Activated naive CD4-positive, alpha-beta T cell treated with anti-CD3 and anti-CD28 coated beads, Interleukin-2, amount 10 ng/mL, durations not matched to agents 7 days and 5 days (primary cell): ENCODE measurements around the gene ARHGDIG.
A peak's percentile ranks its signal among the peaks of the same experiment; 100 is the strongest.

ENCODE experiments used
- CTCF ChIA-PET: fragments of 350-600 bp; sonication (Branson Sonifier 250); formaldehyde crosslinking; loops from one replicate; lab custom pipeline; 2021; ENCODE audit warnings: antibody characterized with exemption; lab: Charles Lee
- DNase-seq: peaks from one replicate; pipeline ENCODE4 v3.0.0-alpha.2; 2020
- H3K27ac Mint-ChIP-seq: one replicate; pipeline ENCODE4 v1.8.0; 2021; ENCODE audit warnings: mild to moderate bottlenecking, moderate library complexity, mixed read lengths
- H3K27me3 Mint-ChIP-seq: one replicate; pipeline ENCODE4 v1.8.0; 2021; ENCODE audit warnings: mild to moderate bottlenecking, mixed read lengths
- H3K36me3 Mint-ChIP-seq: one replicate; pipeline ENCODE4 v1.8.0; 2021; ENCODE audit warnings: mixed read lengths
- H3K4me1 Mint-ChIP-seq: one replicate; pipeline ENCODE4 v1.8.0; 2021; ENCODE audit warnings: mixed read lengths
- H3K4me3 Mint-ChIP-seq: one replicate; pipeline ENCODE4 v1.8.0; 2021; ENCODE audit warnings: mild to moderate bottlenecking, moderate library complexity, mixed read lengths
- H3K9me3 Mint-ChIP-seq: one replicate; pipeline ENCODE4 v1.8.0; 2021; ENCODE audit warnings: mixed read lengths

Gene ARHGDIG

GRCh38 chr16:311725-312124 lies 31.3 kb downstream of the ARHGDIG start:
- Mint-ChIP-seq H3K36me3 (peaks cover 13% of the 10 kb centered on the region), H3K4me3 (no peak overlapping the region), H3K4me1 (peaks cover 10% of the 10 kb centered on the region), H3K9me3 (no peaks in the 10 kb centered on the region), H3K27me3 (no peaks in the 10 kb centered on the region), H3K27ac (no peak overlapping the region)
- CTCF ChIA-PET = no interaction called here
- no peak for DNase-seq

DNA sequence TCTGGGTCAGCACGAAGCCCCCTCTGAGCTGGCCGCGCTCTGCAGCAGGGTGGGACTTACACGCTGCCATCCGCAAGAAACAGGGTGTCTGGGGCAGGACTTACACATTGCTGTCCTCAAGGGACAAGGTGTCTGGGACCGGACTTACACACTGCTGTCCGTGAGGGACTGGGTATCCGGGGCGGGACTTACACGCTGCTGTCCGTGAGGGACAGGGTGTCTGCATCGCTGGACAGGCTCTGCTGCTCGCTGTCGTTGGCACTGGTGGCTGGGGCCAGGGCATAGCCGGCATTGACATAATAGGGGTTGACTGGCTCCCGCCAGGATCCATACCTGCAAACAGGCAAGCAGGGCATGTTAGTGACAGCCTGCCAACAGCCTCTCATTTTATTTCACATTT lies 34.0 kb downstream of the ARHGDIG start:
- CTCF ChIA-PET = no interaction called here
- peaks cover 13% of the 10 kb centered on the region for H3K4me1 Mint-ChIP-seq
- H3K36me3 Mint-ChIP-seq = peaks cover 18% of the 10 kb centered on the region
- no peak for DNase-seq
- H3K4me3 Mint-ChIP-seq = no peak overlapping the region
- no peak overlapping the region for H3K27ac Mint-ChIP-seq
- no peaks in the 10 kb centered on the region for H3K27me3 Mint-ChIP-seq
- H3K9me3 Mint-ChIP-seq = no peaks in the 10 kb centered on the region

DNA sequence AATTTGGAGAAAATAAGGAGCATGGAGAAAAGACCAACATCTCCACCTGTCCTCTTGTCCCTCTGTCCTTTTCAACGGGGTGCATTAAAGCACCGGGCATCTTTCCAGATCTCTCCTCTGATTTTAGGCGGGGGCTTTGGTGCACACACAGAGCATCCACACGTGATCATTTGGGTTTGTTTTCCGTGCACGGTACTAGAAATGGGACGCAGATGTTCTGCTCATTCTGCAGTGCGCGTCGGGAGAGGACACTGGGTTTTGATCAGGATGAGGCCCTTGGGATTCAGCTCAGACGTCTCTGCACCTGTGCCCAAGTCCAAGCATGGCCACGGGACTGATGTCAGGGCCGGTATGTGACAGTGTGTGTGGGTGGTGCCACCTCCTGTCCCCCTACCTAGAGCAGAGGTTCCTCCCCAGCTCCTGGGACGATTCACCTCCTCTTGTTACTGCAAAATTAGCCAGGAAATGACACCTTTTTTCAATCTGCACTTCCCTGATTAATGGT lies 34.5 kb downstream of the ARHGDIG start:
- no peaks in the 10 kb centered on the region for H3K27me3 Mint-ChIP-seq
- H3K9me3 Mint-ChIP-seq = no peaks in the 10 kb centered on the region
- no peak overlapping the region for H3K4me3 Mint-ChIP-seq
- H3K4me1 Mint-ChIP-seq = peaks cover 12% of the 10 kb centered on the region
- CTCF ChIA-PET = no interaction called here
- peaks cover 19% of the 10 kb centered on the region for H3K36me3 Mint-ChIP-seq
- H3K27ac Mint-ChIP-seq = no peak overlapping the region
- DNase-seq = no peak

- Mint-ChIP-seq H3K4me3 (no peak overlapping the region), H3K4me1 (peaks cover 19% of the 10 kb centered on the region), H3K9me3 (no peaks in the 10 kb centered on the region), H3K27ac (no peak overlapping the region), H3K27me3 (no peaks in the 10 kb centered on the region), H3K36me3 (peaks cover 19% of the 10 kb centered on the region)
- no peak for DNase-seq
- CTCF ChIA-PET = no interaction called here
Observed at GRCh38 chr16:316741-317464, 36.5 kb downstream of the ARHGDIG start.

DNA sequence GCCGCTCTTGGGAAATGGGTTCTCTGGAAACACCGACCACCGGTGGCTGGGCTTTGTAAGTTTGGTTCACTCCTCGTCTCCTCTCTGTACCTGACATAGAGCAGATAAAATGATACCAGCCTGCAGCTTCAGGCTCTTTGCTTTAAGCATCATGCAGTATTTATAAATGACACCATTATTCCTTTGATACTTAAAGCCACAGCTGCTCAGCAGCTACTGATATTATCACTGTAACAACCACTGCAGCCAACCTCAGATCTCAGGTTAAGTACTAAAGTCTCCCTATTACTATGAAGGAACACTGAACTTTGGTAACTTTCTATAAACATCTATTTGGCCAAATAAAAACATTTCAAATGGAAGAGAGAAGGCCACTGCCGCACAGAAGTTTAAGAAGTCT lies 37.2 kb downstream of the ARHGDIG start:
- H3K27me3 Mint-ChIP-seq = peaks cover 1% of the 10 kb centered on the region
- CTCF ChIA-PET = no interaction called here
- peaks cover 19% of the 10 kb centered on the region for H3K36me3 Mint-ChIP-seq
- H3K4me1 Mint-ChIP-seq = peaks cover 22% of the 10 kb centered on the region
- H3K27ac Mint-ChIP-seq = no peak overlapping the region
- no peaks in the 10 kb centered on the region for H3K9me3 Mint-ChIP-seq
- no peak for DNase-seq
- H3K4me3 Mint-ChIP-seq = no peak overlapping the region

- no peak for DNase-seq
- Mint-ChIP-seq H3K4me3 (no peak overlapping the region), H3K27me3 (peaks cover 7% of the 10 kb centered on the region), H3K36me3 (peaks cover 18% of the 10 kb centered on the region), H3K27ac (no peak overlapping the region), H3K9me3 (no peaks in the 10 kb centered on the region), H3K4me1 (peaks cover 29% of the 10 kb centered on the region)
- CTCF ChIA-PET = no interaction called here
Observed at GRCh38 chr16:318628-319027, 38.2 kb downstream of the ARHGDIG start.

DNA sequence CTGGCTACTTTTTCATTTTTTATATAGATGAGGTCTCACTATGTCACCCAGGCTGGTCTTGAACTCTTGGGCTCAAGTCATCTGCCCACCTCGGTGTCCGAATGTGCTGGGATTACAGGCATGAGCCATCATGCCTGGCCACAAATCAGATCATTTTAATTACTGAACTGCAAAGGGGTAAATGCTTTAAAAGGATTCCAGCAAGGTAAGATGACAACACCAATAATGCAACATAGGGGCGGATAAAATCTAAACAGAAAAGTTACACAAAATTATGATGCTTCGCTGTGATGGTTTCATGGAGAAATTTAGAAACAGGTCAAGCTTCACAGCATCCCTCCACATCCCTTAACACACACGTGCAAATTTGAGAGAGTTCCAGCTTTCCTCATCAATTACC lies 39.8 kb downstream of the ARHGDIG start:
- Mint-ChIP-seq H3K9me3 (no peaks in the 10 kb centered on the region), H3K36me3 (peaks cover 15% of the 10 kb centered on the region), H3K27ac (peak overlapping the region; percentile 9), H3K4me1 (peaks cover 44% of the 10 kb centered on the region), H3K27me3 (peaks cover 23% of the 10 kb centered on the region), H3K4me3 (no peak overlapping the region)
- DNase-seq = no peak
- CTCF ChIA-PET = no interaction called here

- Mint-ChIP-seq H3K27ac (no peak overlapping the region), H3K27me3 (peaks cover 23% of the 10 kb centered on the region), H3K9me3 (no peaks in the 10 kb centered on the region), H3K4me3 (no peak overlapping the region), H3K36me3 (peaks cover 17% of the 10 kb centered on the region), H3K4me1 (peaks cover 56% of the 10 kb centered on the region)
- CTCF ChIA-PET = interaction anchor here (0.7 kb wide), 1 partner anchor 15 kb away, joined by 3 read pairs; no protein-coding TSS in a partner anchor
- no peak for DNase-seq
Observed at GRCh38 chr16:321532-321931, 41.1 kb downstream of the ARHGDIG start.

DNA sequence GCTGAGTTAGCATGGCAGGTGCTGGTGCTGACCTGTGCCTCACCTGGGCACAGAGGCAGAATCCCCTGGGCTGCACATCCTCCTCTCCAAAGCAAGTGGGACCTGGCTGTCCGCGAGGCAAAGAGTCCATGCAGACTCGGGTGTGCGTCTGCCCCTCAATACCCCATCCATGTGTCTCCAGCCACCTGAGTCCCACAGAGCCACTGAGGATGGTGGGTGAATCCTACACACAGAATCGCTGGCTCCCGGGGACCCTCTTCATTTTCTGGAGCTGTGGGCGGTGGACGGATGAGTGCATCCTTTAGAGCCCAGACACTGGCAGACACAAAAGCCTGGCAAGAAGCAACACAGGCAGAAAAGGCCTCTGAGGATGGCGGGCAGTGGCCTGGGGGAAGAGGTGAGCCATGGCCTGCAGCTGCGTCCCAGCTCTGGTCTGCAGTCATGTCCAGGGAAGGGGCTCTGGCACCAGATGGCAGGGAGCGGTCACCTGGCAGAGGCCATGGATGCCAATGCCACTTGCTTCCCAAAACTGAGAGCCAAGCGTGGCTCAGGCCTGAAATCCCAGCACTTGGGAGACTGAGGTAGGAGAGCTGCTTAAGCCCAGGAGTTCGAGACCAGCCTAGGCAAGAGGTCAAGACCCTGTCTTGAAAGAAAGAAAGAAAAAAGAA lies 42.2 kb downstream of the ARHGDIG start:
- no peaks in the 10 kb centered on the region for H3K9me3 Mint-ChIP-seq
- H3K4me1 Mint-ChIP-seq = peaks cover 65% of the 10 kb centered on the region
- no peak overlapping the region for H3K27ac Mint-ChIP-seq
- peaks cover 23% of the 10 kb centered on the region for H3K27me3 Mint-ChIP-seq
- CTCF ChIA-PET = interaction anchor here (0.7 kb wide), 1 partner anchor 14 kb away, joined by 3 read pairs; no protein-coding TSS in a partner anchor
- H3K36me3 Mint-ChIP-seq = peaks cover 16% of the 10 kb centered on the region
- no peak for DNase-seq
- H3K4me3 Mint-ChIP-seq = no peak overlapping the region

- H3K27me3 Mint-ChIP-seq = peaks cover 23% of the 10 kb centered on the region
- H3K27ac Mint-ChIP-seq = peak overlapping the region; percentile 65
- peaks cover 62% of the 10 kb centered on the region for H3K4me1 Mint-ChIP-seq
- no peak overlapping the region for H3K4me3 Mint-ChIP-seq
- CTCF ChIA-PET = no interaction called here
- DNase-seq = no peak
- peaks cover 8% of the 10 kb centered on the region for H3K36me3 Mint-ChIP-seq
- H3K9me3 Mint-ChIP-seq = no peaks in the 10 kb centered on the region
Observed at GRCh38 chr16:324201-324450, 43.7 kb downstream of the ARHGDIG start.

DNA sequence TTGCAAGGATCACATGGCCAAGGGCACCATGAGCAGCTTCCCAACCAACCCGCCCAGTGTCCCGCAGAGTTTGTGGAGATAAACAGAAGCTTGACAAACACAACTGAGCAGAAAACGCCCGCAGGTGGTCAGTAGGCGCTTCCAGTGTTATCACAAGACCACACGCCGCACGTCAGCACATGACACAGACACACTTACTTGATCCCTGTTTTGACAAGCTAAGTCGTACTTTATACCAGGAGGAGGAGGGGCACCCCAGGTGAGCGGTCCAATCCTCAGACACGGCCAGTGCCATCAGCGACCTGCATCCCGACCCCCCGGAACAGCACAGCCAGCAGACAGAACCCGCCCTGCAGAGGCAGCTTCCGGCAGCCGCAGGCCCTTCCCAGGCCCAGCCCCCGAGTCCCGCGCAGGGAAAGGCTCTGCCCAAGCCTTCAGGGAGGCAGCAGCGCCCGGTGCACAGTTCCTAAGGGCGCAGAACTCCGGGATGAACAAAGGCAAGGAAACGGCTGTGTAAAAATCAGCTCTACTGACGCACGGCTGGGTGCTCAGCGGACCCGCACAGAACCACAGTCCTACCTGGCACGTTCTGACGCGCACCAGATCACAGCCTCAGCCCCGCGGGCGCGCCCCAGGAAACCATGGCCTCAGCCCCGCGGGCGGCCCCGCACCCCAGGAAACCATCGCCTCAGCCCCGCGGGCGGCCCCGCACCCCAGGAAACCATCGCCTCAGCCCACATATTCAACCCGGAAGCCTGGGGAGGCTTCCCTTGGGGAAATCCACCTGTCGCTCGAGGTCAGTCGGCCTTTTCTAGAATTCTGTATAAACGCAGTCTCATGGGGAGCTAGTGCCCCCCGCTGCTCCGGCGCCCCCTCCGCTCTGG lies 44.3 kb downstream of the ARHGDIG start:
- H3K4me1 Mint-ChIP-seq = peaks cover 60% of the 10 kb centered on the region
- H3K27me3 Mint-ChIP-seq = peaks cover 23% of the 10 kb centered on the region
- CTCF ChIA-PET = no interaction called here
- H3K27ac Mint-ChIP-seq = peak overlapping the region; percentile 82
- H3K4me3 Mint-ChIP-seq = peak overlapping the region; percentile 65
- H3K36me3 Mint-ChIP-seq = peaks cover 6% of the 10 kb centered on the region
- peak; percentile 82 for DNase-seq
- no peaks in the 10 kb centered on the region for H3K9me3 Mint-ChIP-seq

DNA sequence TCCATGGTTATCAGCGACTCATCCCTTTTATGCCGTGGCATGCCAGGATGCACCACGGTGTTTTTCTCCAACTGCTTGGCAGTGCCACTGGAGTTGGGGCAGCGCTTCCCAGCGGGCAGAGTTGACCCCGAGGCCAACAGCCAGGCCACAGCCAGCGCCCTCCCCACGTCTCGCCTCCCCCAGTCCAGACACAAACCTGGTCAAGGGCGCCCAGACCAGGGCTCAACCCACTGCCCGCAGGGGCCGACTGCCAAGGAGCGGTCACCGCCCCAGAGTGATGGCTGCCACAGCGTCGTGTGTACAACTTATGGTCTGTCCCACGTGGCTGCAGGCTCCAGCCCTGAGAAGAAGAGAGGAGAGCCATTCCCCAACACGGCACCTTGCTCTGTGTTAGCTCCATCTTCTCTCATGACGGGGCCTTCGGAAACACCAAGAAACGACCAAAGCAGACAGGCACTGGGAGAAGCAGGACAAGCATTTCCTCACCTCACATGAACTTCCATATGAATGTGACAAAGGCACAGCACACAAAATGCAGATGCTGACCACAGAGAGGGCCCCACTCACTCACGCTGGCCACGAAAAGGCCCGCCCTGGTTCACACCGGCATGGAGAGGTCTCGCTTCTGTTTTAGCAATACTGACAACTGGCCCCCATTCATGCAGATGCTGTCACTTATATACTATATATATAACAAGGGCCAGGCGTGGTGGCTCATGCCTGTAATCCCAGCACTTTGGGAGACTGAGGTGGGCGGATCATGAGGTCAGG lies 45.2 kb downstream of the ARHGDIG start:
- Mint-ChIP-seq H3K27ac (peak overlapping the region; percentile 82), H3K36me3 (peaks cover 4% of the 10 kb centered on the region), H3K4me1 (peaks cover 58% of the 10 kb centered on the region), H3K4me3 (peak overlapping the region; percentile 65), H3K27me3 (peaks cover 23% of the 10 kb centered on the region), H3K9me3 (no peaks in the 10 kb centered on the region)
- CTCF ChIA-PET = no interaction called here
- no peak for DNase-seq

DNA sequence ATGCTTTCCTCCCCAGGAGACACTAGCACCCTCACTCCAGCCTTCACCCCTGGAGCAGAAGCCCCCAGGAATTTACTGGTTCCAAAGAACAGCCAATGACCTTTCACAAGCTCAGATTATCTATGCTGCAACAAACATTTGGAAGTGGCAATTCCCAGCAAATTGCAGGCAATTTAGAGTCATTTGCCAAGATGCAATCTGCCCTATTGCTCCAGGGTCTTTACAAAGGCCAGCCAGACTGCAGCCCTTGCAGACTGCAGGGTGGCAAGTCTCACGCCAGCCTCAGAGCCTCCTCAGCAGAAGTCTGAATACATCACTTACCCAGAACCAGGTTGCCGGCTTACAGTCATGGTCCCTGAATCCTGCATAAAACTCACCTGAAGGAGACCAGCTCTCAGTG lies 50.4 kb downstream of the ARHGDIG start:
- H3K4me3 Mint-ChIP-seq = no peak overlapping the region
- H3K27ac Mint-ChIP-seq = no peak overlapping the region
- peaks cover 6% of the 10 kb centered on the region for H3K36me3 Mint-ChIP-seq
- no peak for DNase-seq
- peaks cover 40% of the 10 kb centered on the region for H3K4me1 Mint-ChIP-seq
- CTCF ChIA-PET = no interaction called here
- no peaks in the 10 kb centered on the region for H3K27me3 Mint-ChIP-seq
- H3K9me3 Mint-ChIP-seq = no peaks in the 10 kb centered on the region
